Gastroesophageal sphincter (tissue), 4 donors: ENCODE results near the gene EGFR. TPM values are rescaled to one million over a fixed set of nuclear protein-coding genes. Genes with fewer than 3 reads are reported as not detected.

Source experiments
- ATAC-seq: fragments of 150-250 bp; one replicate; pipeline ENCODE4 v1.9.1; 2016; ENCODE audit warnings: mild to moderate bottlenecking, moderate library complexity
- H3K27ac ChIP-seq, 4 donors: fragments of 200-600 bp; sonication (generic) in 3 of 4; 1 replicate in 3 of 4; 2 replicates in 1 of 4; pipeline ENCODE4 v1.5.1; 2016 to 2019
- H3K27me3 ChIP-seq: fragments of 200-600 bp; sonication (generic); one replicate; pipeline ENCODE4 v1.5.1; 2019
- H3K36me3 ChIP-seq, 2 donors: fragments of 200-600 bp; sonication (generic); one replicate each; pipeline ENCODE4 v1.5.1; 2019; ENCODE audit warnings: control low read depth in 1 of 2
- H3K4me1 ChIP-seq, 3 donors: fragments of 200-600 bp; sonication (generic); 1 replicate in 2 of 3; 2 replicates in 1 of 3; pipeline ENCODE4 v1.5.1; 2016 to 2019; ENCODE audit warnings: control low read depth in 2 of 3
- H3K4me3 ChIP-seq, 2 donors: fragments of 200-600 bp; sonication (generic); one replicate each; pipeline ENCODE4 v1.5.1; 2019; ENCODE audit warnings: mild to moderate bottlenecking in 1 of 2, moderate library complexity in 1 of 2
- H3K9me3 ChIP-seq, 3 donors: fragments of 200-600 bp; sonication (generic); one replicate each; pipeline ENCODE4 v1.5.1; 2017 to 2019; ENCODE audit warnings: control low read depth in 2 of 3
- EP300 ChIP-seq: sonication (generic); formaldehyde crosslinking; IDR thresholded peaks from one replicate; pipeline ENCODE4 v1.6.1; 2017; ENCODE audit warnings: antibody characterized with exemption, mild to moderate bottlenecking
- POLR2A ChIP-seq, 2 donors: fragments of 450-650 bp; IDR thresholded peaks; one replicate each; pipeline ENCODE4 v1.6.1; 2017; ENCODE audit warnings: antibody characterized with exemption in 2 of 2, mild to moderate bottlenecking in 2 of 2, moderate library complexity in 1 of 2
- POLR2AphosphoS5 ChIP-seq: sonication (generic); formaldehyde crosslinking; IDR thresholded peaks from one replicate; pipeline ENCODE4 v1.6.1; 2017; ENCODE audit warnings: antibody characterized with exemption
- WGBS, 2 donors: methylation state at CpG; one replicate each; pipeline ENCODE4 v1.1.5; 2018; ENCODE audit warnings: low coverage in 1 of 2; 5-methylcytosine and 5-hydroxymethylcytosine counted together
- total RNA-seq, 4 donors: library from RNA; depleted of rRNA; stranded (reverse); fragments of >200 nt; gene quantifications; one replicate each; pipeline ENCODE4 v1.1.0, GENCODE V29; 2016
- TF ChIP-seq, protein P1 (sequence below), 4 experiments: fragments of 200-600 bp in 2 of 4; fragments of 450-650 bp in 2 of 4; sonication (generic) in 1 of 4; IDR thresholded peaks; one replicate each; pipeline ENCODE4 v1.5.1; 2017 to 2019; ENCODE audit warnings: antibody characterized with exemption in 4 of 4, mild to moderate bottlenecking in 2 of 4, moderate library complexity in 2 of 4

The EGFR gene
- total RNA-seq, 4 donors from 2014 or later = 85.7 to 126 (median 111) TPM

DNA sequence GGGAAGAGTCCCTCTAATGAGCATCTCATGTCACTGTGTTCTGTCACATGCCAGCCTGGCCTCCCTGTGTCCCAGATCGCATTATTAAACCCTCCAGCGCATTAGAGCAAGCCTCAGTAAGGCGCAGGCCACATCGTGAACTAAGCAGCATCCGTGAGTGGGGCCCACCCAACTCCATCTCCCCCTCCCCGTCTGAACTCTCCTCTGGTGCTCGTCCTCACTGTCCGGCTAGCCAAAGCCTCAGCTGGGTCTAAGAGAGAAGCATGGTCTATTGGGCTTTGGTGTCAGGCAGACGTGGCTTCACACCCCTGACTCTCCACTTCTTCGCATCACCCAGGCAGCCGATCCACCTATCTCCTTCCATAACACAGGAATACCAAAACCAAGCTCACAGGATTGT lies 181.6 kb downstream of the EGFR start:
- TF ChIP-seq POLR2AphosphoS5 (no peak), EP300 (no peak), POLR2A (IDR thresholded peaks at IDR 0.05) (no peak)
- TF ChIP-seq, protein P1, sequence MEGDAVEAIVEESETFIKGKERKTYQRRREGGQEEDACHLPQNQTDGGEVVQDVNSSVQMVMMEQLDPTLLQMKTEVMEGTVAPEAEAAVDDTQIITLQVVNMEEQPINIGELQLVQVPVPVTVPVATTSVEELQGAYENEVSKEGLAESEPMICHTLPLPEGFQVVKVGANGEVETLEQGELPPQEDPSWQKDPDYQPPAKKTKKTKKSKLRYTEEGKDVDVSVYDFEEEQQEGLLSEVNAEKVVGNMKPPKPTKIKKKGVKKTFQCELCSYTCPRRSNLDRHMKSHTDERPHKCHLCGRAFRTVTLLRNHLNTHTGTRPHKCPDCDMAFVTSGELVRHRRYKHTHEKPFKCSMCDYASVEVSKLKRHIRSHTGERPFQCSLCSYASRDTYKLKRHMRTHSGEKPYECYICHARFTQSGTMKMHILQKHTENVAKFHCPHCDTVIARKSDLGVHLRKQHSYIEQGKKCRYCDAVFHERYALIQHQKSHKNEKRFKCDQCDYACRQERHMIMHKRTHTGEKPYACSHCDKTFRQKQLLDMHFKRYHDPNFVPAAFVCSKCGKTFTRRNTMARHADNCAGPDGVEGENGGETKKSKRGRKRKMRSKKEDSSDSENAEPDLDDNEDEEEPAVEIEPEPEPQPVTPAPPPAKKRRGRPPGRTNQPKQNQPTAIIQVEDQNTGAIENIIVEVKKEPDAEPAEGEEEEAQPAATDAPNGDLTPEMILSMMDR (IDR thresholded peaks at IDR 0.05) = no peak
- WGBS, 2 donors = 86 to 88% methylated on average over 5 to 7 of the region's 11 CpGs
- H3K9me3 ChIP-seq = no peaks in the 10 kb centered on the region
- ATAC-seq = no peak
- H3K36me3 ChIP-seq = peaks cover 3 to 69% of the 10 kb centered on the region in 2 donors
- H3K4me3 ChIP-seq = no peak overlapping the region
- H3K27me3 ChIP-seq = no peaks in the 10 kb centered on the region
- peaks cover 0 to 24% (median 0%) of the 10 kb centered on the region in 3 donors for H3K4me1 ChIP-seq
- H3K27ac ChIP-seq = no peak overlapping the region

DNA sequence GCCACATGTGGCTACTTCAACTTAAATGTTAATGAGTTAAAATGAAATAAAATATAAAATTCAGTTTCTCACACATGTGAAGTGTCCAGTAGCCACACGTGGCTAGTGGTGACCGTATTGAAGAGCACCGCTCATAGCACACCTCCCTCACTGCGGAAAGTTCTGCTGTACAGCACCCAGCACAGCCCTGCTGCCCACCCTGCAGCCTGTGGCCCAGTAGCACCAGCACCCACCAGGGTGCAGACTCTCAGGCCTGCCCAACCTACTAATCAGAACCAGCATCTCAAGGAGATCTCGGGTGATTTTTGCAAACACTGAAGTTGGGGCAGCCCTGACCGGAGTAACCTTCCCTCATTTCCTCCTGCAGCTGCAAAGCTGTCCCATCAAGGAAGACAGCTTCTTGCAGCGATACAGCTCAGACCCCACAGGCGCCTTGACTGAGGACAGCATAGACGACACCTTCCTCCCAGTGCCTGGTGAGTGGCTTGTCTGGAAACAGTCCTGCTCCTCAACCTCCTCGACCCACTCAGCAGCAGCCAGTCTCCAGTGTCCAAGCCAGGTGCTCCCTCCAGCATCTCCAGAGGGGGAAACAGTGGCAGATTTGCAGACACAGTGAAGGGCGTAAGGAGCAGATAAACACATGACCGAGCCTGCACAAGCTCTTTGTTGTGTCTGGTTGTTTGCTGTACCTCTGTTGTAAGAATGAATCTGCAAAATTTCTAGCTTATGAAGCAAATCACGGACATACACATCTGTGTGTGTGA lies 183.5 kb downstream of the EGFR start:
- Histone ChIP-seq H3K9me3 (no peaks in the 10 kb centered on the region), H3K27ac (no peak overlapping the region), H3K4me1 (peaks cover 0 to 24% (median 0%) of the 10 kb centered on the region in 3 donors), H3K27me3 (no peaks in the 10 kb centered on the region), H3K4me3 (no peak overlapping the region), H3K36me3 (peaks cover 7 to 88% of the 10 kb centered on the region in 2 donors)
- 84 to 85% methylated on average over 5 to 8 of the region's 13 CpGs for WGBS, 2 donors
- ATAC-seq = no peak
- TF ChIP-seq EP300 = no peak
- TF ChIP-seq, protein P1 (IDR thresholded peaks at IDR 0.05) = no peak
- no peak for TF ChIP-seq POLR2A (IDR thresholded peaks at IDR 0.05)
- TF ChIP-seq POLR2AphosphoS5 = no peak

DNA sequence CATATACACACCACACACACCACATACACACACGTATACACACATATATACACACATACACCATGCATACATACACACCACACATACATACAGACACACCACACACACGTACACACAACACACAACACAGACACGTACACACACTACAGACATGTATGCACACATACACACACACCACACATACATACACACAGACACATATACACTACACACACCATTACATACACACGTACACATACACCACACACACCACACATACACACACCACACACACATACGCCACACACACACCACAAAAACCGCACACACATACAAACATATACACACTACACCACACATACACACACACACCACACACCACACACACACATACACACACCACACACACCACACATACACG lies 184.5 kb downstream of the EGFR start:
- WGBS, 2 donors = 84 to 91% methylated on average over 7 of the region's 7 CpGs
- peaks cover 0 to 17% (median 0%) of the 10 kb centered on the region in 3 donors for H3K4me1 ChIP-seq
- H3K27me3 ChIP-seq = no peaks in the 10 kb centered on the region
- TF ChIP-seq POLR2AphosphoS5 (no peak), EP300 (no peak), POLR2A (IDR thresholded peaks at IDR 0.05) (no peak)
- TF ChIP-seq, protein P1 (IDR thresholded peaks at IDR 0.05) = no peak
- no peak for ATAC-seq
- no peak overlapping the region for H3K4me3 ChIP-seq
- H3K27ac ChIP-seq = no peak overlapping the region
- H3K36me3 ChIP-seq = peaks cover 7 to 95% of the 10 kb centered on the region in 2 donors
- no peaks in the 10 kb centered on the region for H3K9me3 ChIP-seq

DNA sequence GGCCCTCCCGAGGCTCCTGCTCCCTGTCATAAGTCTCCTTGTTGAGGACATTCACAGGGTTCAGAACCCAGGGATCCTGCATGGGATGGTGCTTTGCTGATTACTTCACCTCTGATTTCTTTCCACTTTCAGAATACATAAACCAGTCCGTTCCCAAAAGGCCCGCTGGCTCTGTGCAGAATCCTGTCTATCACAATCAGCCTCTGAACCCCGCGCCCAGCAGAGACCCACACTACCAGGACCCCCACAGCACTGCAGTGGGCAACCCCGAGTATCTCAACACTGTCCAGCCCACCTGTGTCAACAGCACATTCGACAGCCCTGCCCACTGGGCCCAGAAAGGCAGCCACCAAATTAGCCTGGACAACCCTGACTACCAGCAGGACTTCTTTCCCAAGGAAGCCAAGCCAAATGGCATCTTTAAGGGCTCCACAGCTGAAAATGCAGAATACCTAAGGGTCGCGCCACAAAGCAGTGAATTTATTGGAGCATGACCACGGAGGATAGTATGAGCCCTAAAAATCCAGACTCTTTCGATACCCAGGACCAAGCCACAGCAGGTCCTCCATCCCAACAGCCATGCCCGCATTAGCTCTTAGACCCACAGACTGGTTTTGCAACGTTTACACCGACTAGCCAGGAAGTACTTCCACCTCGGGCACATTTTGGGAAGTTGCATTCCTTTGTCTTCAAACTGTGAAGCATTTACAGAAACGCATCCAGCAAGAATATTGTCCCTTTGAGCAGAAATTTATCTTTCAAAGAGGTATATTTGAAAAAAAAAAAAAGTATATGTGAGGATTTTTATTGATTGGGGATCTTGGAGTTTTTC lies 186.5 kb downstream of the EGFR start:
- Histone ChIP-seq H3K4me3 (no peak overlapping the region), H3K9me3 (no peaks in the 10 kb centered on the region), H3K36me3 (peaks cover 7 to 87% of the 10 kb centered on the region in 2 donors), H3K27me3 (no peaks in the 10 kb centered on the region), H3K27ac (no peak overlapping the region), H3K4me1 (peaks cover 0 to 15% (median 0%) of the 10 kb centered on the region in 3 donors)
- ATAC-seq = no peak
- 77 to 81% methylated on average over 9 of the region's 16 CpGs for WGBS, 2 donors
- TF ChIP-seq EP300 (no peak), POLR2A (IDR thresholded peaks at IDR 0.05) (no peak), POLR2AphosphoS5 (no peak)
- TF ChIP-seq, protein P1 (IDR thresholded peaks at IDR 0.05) = no peak
